Measurements from ENCODE around the gene ASZ1. TPM values are rescaled to one million over a fixed set of nuclear protein-coding genes. Genes with fewer than 3 reads are reported as not detected.
"Not testable (repeated sequence)": the region's sequence is repeated elsewhere in the genome, so short reads cannot be mapped to it uniquely, and the experiment has no call there.

ASZ1 gene
- total RNA-seq, 3 donors from 2014 or later (not counting 1 experiment from before 2014, with no cell fraction given): not detected

- WGBS (ENCODE audit: insufficient coverage): 40% methylated on average over 5 of the region's 5 CpGs
- ATAC-seq (no peak), DNase-seq (no peak)
- no peaks in the 10 kb centered on the region for H3K36me3 Mint-ChIP-seq
- H3K4me1 ChIP-seq (ENCODE audit: control insufficient read depth, insufficient read depth, low read length): no peaks in the 10 kb centered on the region
- H3K9me3 Mint-ChIP-seq: peaks cover 2 to 3% of the 10 kb centered on the region in 2 donors
- H3K9me3 ChIP-seq (ENCODE audit: control insufficient read depth, insufficient read depth, low read length): no peaks in the 10 kb centered on the region
- intact Hi-C loops (cut with micrococcal nuclease): no loop called here
- H3K36me3 ChIP-seq (ENCODE audit: control insufficient read depth, insufficient read depth, low read length): no peaks in the 10 kb centered on the region
- no peak overlapping the region for H3K4me3 Mint-ChIP-seq
- no peaks in the 10 kb centered on the region for H3K27me3 Mint-ChIP-seq (ENCODE audit: low read depth in 2 of 2)
- no peak overlapping the region for H3K27ac ChIP-seq (ENCODE audit: low read length)
- H3K27me3 ChIP-seq (ENCODE audit: control insufficient read depth, insufficient read depth, low read length): no peaks in the 10 kb centered on the region
- no peak overlapping the region for H3K27ac Mint-ChIP-seq
- TF ChIP-seq CTCF (IDR thresholded peaks at IDR 0.05): no peak
- H3K4me3 ChIP-seq (ENCODE audit: low read length): no peak overlapping the region
- H3K4me1 Mint-ChIP-seq: no peaks in the 10 kb centered on the region
Measured at GRCh38 chr7:117470777-117471176, 43.5 kb upstream of the ASZ1 start.

DNA sequence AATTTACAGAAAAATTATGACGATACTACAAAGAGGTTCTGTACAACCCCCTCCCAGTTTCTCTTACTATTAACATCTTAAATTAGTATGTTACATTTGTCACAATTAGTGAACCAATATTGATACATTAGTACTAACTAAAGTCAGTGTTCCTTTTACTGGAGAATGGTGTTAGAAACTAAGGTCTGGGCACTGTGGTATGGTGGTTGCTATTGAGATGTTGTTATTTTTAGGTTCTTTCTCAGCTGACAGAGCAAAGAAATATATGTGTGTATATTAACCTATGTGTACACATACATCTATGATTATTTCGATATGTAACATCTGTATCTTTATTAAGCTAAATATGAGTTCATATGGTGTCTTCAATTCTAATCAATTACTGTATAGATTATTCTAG, 40.9 kb upstream of the ASZ1 start:
- no peaks in the 10 kb centered on the region for H3K27me3 Mint-ChIP-seq (ENCODE audit: low read depth in 2 of 2)
- H3K4me1 Mint-ChIP-seq: no peaks in the 10 kb centered on the region
- Histone ChIP-seq H3K27me3 (ENCODE audit: control insufficient read depth, insufficient read depth, low read length) (no peaks in the 10 kb centered on the region), H3K4me3 (ENCODE audit: low read length) (no peak overlapping the region), H3K36me3 (ENCODE audit: control insufficient read depth, insufficient read depth, low read length) (no peaks in the 10 kb centered on the region), H3K27ac (ENCODE audit: low read length) (no peak overlapping the region), H3K4me1 (ENCODE audit: control insufficient read depth, insufficient read depth, low read length) (no peaks in the 10 kb centered on the region), H3K9me3 (ENCODE audit: control insufficient read depth, insufficient read depth, low read length) (no peaks in the 10 kb centered on the region)
- peaks cover 2 to 3% of the 10 kb centered on the region in 2 donors for H3K9me3 Mint-ChIP-seq
- DNase-seq (no peak), ATAC-seq (no peak)
- no peak for TF ChIP-seq CTCF (IDR thresholded peaks at IDR 0.05)
- intact Hi-C loops (cut with micrococcal nuclease): no loop called here
- no peak overlapping the region for H3K27ac Mint-ChIP-seq
- no CpG with 5 or more reads among the region's 2 CpGs for WGBS (ENCODE audit: insufficient coverage)
- H3K36me3 Mint-ChIP-seq: no peaks in the 10 kb centered on the region
- H3K4me3 Mint-ChIP-seq: no peak overlapping the region

DNA sequence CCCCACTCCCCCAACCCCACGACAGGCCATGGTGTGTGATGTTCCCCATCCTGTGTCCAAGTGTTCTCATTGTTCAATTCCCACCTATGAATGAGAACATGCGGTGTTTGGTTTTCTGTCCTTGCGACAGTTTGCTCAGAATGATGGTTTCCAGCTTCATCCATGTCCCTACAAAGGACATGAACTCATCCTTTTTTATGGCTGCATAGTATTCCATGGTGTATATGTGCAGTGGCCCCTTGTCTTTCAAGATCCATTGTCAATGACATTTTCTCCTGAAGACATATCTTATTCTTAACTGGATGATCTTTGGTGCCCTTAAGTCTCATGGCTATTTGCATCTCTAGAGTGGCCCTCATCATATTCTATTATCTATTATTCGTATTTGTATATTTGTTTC, 33.5 kb upstream of the ASZ1 start:
- intact Hi-C loops (cut with micrococcal nuclease); H3K27ac Mint-ChIP-seq; H3K9me3 Mint-ChIP-seq; H3K27me3 ChIP-seq (ENCODE audit: control insufficient read depth, insufficient read depth, low read length); H3K9me3 ChIP-seq (ENCODE audit: control insufficient read depth, insufficient read depth, low read length); H3K4me3 ChIP-seq (ENCODE audit: low read length); DNase-seq; H3K4me1 ChIP-seq (ENCODE audit: control insufficient read depth, insufficient read depth, low read length); H3K4me3 Mint-ChIP-seq; H3K36me3 Mint-ChIP-seq; H3K4me1 Mint-ChIP-seq; ATAC-seq; H3K27me3 Mint-ChIP-seq (ENCODE audit: low read depth in 2 of 2); H3K27ac ChIP-seq (ENCODE audit: low read length); H3K36me3 ChIP-seq (ENCODE audit: control insufficient read depth, insufficient read depth, low read length): not testable (repeated sequence)
- 100% methylated on average over 1 of the region's 4 CpGs for WGBS (ENCODE audit: insufficient coverage)

DNA sequence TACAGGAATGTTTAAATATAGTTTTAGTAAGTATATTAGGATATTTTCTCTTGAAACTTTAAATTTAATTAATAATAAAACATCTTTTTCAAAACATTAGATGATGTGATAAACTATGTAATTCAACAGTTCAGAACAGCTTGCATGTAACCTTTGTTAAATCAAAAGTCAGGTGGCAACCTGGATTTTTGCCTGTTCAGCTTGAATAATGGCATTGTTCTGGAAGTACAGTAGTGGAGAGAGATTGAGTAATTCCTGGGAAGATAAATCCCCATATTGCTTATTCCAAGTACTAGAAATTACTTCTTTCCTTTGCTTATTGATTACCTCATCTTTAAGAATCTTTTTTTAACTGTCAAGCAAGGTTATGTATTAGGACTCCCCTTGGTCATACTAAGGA, 32.4 kb upstream of the ASZ1 start:
- H3K27ac Mint-ChIP-seq: no peak overlapping the region
- intact Hi-C loops (cut with micrococcal nuclease): loop anchor here (5.0 kb wide), 1 partner anchor 52 kb away; no protein-coding TSS in a partner anchor
- no peak for TF ChIP-seq CTCF (IDR thresholded peaks at IDR 0.05)
- Histone ChIP-seq H3K27ac (ENCODE audit: low read length) (no peak overlapping the region), H3K4me3 (ENCODE audit: low read length) (no peak overlapping the region), H3K27me3 (ENCODE audit: control insufficient read depth, insufficient read depth, low read length) (no peaks in the 10 kb centered on the region), H3K36me3 (ENCODE audit: control insufficient read depth, insufficient read depth, low read length) (no peaks in the 10 kb centered on the region), H3K9me3 (ENCODE audit: control insufficient read depth, insufficient read depth, low read length) (no peaks in the 10 kb centered on the region), H3K4me1 (ENCODE audit: control insufficient read depth, insufficient read depth, low read length) (no peaks in the 10 kb centered on the region)
- H3K27me3 Mint-ChIP-seq (ENCODE audit: low read depth in 2 of 2): no peaks in the 10 kb centered on the region
- H3K4me3 Mint-ChIP-seq: no peak overlapping the region
- ATAC-seq (no peak), DNase-seq (no peak)
- H3K4me1 Mint-ChIP-seq: no peaks in the 10 kb centered on the region
- H3K9me3 Mint-ChIP-seq: peaks cover 2 to 6% of the 10 kb centered on the region in 2 donors
- H3K36me3 Mint-ChIP-seq: no peaks in the 10 kb centered on the region
